A673 (cell line): ENCODE results near the gene SUSD4. TPM values are rescaled to one million over a fixed set of nuclear protein-coding genes. Genes with fewer than 3 reads are reported as not detected.

Experiments
- BruUV-seq: library from RNA; stranded (reverse); fragments of 400-500 nt; replicated peaks from 2 replicates; lab custom pipeline; 2021; lab: Mats Ljungman, UMichigan
- CTCF ChIA-PET: fragments of 300-600 bp; sonication (Branson Sonifier 250); formaldehyde crosslinking; loops from one replicate; lab custom pipeline; 2022; ENCODE audit warnings: antibody characterized with exemption; lab: Charles Lee
- POLR2A ChIA-PET: fragments of 300-600 bp; sonication (Branson Sonifier 250); formaldehyde crosslinking; loops from one replicate; lab custom pipeline; 2022; ENCODE audit warnings: antibody characterized with exemption; ENCODE audit not compliant: low non-redundant PET; lab: Charles Lee
- DNase-seq: peaks from one replicate; pipeline ENCODE4 v3.0.0-alpha.2; 2015; ENCODE audit warnings: low spot score
- H3K27ac ChIP-seq: fragments of 200-600 bp; sonication (generic); 2 replicates; pipeline ENCODE4 v1.5.1; 2016; ENCODE audit warnings: mixed run types, low read depth, mild to moderate bottlenecking, mixed read lengths, antibody characterized with exemption, low read length; ENCODE audit not compliant: poor library complexity, severe bottlenecking
- H3K27me3 ChIP-seq: fragments of 200-600 bp; sonication (generic); replicated peaks from 2 replicates; pipeline ENCODE4 v1.6.1; 2017; ENCODE audit warnings: mixed run types, low read depth, mild to moderate bottlenecking, mixed read lengths, antibody characterized with exemption, low read length; ENCODE audit not compliant: insufficient read depth, poor library complexity
- H3K36me3 ChIP-seq: fragments of 200-600 bp; sonication (generic); 2 replicates; pipeline ENCODE4 v1.6.1; 2016; ENCODE audit warnings: mixed run types, mild to moderate bottlenecking, mixed read lengths, antibody characterized with exemption, low read length; ENCODE audit not compliant: insufficient read depth, poor library complexity, severe bottlenecking
- H3K4me1 ChIP-seq: fragments of 200-600 bp; sonication (generic); 2 replicates; pipeline ENCODE4 v1.6.1; 2017; ENCODE audit warnings: mixed run types, mild to moderate bottlenecking, mixed read lengths, antibody characterized with exemption, low read length; ENCODE audit not compliant: insufficient read depth, poor library complexity, severe bottlenecking
- H3K4me3 ChIP-seq: fragments of 200-600 bp; sonication (generic); 2 replicates; pipeline ENCODE4 v1.5.1; 2016; ENCODE audit warnings: low read depth, mixed run types, mild to moderate bottlenecking, mixed read lengths, low read length; ENCODE audit not compliant: poor library complexity, severe bottlenecking
- H3K9me3 ChIP-seq: fragments of 200-600 bp; sonication (generic); 2 replicates; pipeline ENCODE4 v1.6.1; 2016; ENCODE audit warnings: mixed run types, low read depth, mild to moderate bottlenecking, mixed read lengths, antibody characterized with exemption, low read length; ENCODE audit not compliant: poor library complexity, severe bottlenecking
- CTCF ChIP-seq: fragments of 300-800, 200-600 bp; sonication (generic); conservative IDR thresholded peaks from 2 replicates; pipeline ENCODE4 v1.5.1; 2017; ENCODE audit warnings: low read depth, mild to moderate bottlenecking, antibody characterized with exemption, low read length, moderate library complexity, mixed read lengths
- EZH2 ChIP-seq: fragments of 200-600 bp; sonication (generic); IDR thresholded peaks from 2 replicates; pipeline ENCODE4 v1.6.1; 2017; ENCODE audit warnings: borderline replicate concordance, low read depth, mild to moderate bottlenecking, mixed read lengths, antibody characterized with exemption, low read length; ENCODE audit not compliant: poor library complexity, severe bottlenecking
- intact Hi-C: fragments of 100-400 bp; cut with micrococcal nuclease; formaldehyde crosslinking; loops from one replicate; pipeline ENCODE4 v1.10.0; 2022; ENCODE audit not compliant: unreplicated experiment
- total RNA-seq: library from RNA; stranded (reverse); gene quantifications from 2 replicates; pipeline ENCODE4 v1.2.3, GENCODE V29; 2021

Gene SUSD4
- total RNA-seq, 1 experiment from 2014 or later: not detected

DNA sequence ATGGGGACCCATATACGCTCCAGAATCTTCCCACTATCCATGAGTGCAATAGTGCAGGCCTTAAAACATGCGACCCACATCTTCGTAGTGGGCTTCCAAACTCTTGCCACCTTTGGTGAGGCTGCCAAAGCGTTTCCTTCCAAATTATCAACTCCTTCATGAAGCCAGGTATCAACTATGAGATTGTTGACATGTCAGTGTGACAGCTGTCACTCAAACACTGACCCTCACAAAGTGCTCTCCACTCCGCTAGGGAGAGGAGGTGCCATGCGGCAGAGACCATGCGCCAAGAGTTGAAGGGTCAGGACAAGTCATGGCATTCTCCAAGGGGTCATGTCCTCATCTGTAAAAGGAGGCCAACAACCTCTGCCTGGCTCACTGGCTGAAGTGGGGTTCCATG is 103.3 kb downstream of the SUSD4 start:
- BruUV-seq: no TSS peak
- intact Hi-C loops: no loop called here
- POLR2A ChIA-PET: no interaction called here

GRCh38 chr1:223259462-223259861 is 104.5 kb downstream of the SUSD4 start:
- intact Hi-C loops: no loop called here
- H3K4me1 ChIP-seq: no peaks in the 10 kb centered on the region
- no peaks in the 10 kb centered on the region for H3K27me3 ChIP-seq
- POLR2A ChIA-PET: no interaction called here
- no peak overlapping the region for H3K4me3 ChIP-seq
- DNase-seq: no peak
- CTCF ChIA-PET: no interaction called here
- no peak for TF ChIP-seq CTCF
- no peak for TF ChIP-seq EZH2
- H3K9me3 ChIP-seq: no peaks in the 10 kb centered on the region
- no peaks in the 10 kb centered on the region for H3K36me3 ChIP-seq
- BruUV-seq: no TSS peak
- H3K27ac ChIP-seq: no peak overlapping the region

More for the DNA sequence above, 103.3 kb downstream of the SUSD4 start:
- TF ChIP-seq CTCF (no peak), EZH2 (no peak)
- Histone ChIP-seq H3K36me3 (no peaks in the 10 kb centered on the region), H3K4me1 (no peaks in the 10 kb centered on the region), H3K9me3 (no peaks in the 10 kb centered on the region), H3K27me3 (no peaks in the 10 kb centered on the region), H3K4me3 (no peak overlapping the region), H3K27ac (no peak overlapping the region)
- DNase-seq: no peak
- CTCF ChIA-PET: no interaction called here

DNA sequence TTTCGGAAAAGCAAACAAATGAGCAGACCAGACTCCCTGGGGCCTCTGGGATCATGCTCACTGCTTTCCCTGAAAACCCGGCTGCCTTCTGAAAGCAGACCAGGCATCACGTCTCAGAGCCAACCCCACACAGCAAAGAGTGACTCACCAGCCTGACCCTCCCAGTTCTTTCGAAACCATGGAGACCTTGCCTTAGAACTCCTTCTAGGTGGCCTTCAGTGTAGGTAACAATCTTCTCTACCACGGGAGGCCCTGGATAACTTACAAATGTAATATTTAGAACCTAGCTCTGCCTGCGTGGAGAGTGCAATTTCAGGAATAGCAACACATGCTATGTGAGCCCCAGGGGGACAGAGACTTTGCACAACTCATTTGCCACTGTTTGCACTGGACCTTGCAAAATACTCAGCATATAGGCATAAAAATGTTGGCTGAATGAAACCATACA is 105.2 kb downstream of the SUSD4 start:
- H3K27ac ChIP-seq: no peak overlapping the region
- no peaks in the 10 kb centered on the region for H3K27me3 ChIP-seq
- no peaks in the 10 kb centered on the region for H3K36me3 ChIP-seq
- H3K9me3 ChIP-seq: no peaks in the 10 kb centered on the region
- CTCF ChIA-PET: no interaction called here
- intact Hi-C loops: no loop called here
- H3K4me3 ChIP-seq: no peak overlapping the region
- no peaks in the 10 kb centered on the region for H3K4me1 ChIP-seq
- no peak for DNase-seq
- POLR2A ChIA-PET: no interaction called here
- TF ChIP-seq CTCF (no peak), EZH2 (no peak)
- BruUV-seq: no TSS peak
